ENCODE data around the gene ADARB2.
"Not testable (repeated sequence)": the region's sequence is repeated elsewhere in the genome, so short reads cannot be mapped to it uniquely, and the experiment has no call there.

Gene ADARB2

DNA sequence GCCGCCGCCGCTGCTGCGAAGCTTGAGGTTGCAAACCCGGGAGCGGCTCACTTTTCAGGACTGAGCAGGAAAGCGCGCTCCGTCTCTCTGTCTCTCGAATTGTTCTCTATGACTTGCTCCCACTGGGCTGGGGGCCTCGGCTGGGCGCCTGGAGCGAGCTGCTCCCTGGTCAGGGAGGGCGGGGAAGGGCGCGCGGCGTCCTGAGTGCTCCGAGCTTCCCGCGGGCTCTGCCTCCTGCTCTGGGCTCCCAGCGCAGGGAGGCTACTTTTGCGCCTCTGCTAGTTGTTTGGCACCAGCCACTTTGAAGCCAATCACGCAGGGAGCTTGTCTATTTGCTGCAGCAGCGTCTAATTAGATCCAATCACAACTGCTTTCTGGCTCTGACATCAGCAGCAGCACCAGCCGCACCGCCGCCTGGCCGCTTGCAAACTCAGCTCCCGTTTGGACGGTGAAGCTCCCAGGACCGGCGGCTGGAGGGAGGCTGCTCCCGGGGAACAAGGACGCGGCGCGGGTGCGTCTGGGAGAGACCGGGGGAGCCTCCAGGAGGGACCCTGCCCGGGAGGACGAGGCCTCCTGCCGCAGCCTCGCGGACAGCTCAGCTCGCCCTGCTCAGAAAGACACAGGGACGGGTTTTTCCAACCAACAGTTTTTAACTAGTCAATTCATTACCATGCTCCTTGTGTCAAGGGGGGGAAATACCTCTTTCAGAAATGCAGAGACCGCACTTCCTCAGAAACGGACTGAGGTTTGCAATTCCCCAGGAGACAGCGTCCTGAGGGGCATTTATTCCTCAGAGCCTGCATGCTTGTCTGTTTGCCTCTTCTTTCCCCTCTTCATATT is at the start of gene ADARB2:
TSS of gene ADARB2 (minus strand) at position 304 of the 840 bp plus-strand sequence.
- no peak for DNase-seq

DNA sequence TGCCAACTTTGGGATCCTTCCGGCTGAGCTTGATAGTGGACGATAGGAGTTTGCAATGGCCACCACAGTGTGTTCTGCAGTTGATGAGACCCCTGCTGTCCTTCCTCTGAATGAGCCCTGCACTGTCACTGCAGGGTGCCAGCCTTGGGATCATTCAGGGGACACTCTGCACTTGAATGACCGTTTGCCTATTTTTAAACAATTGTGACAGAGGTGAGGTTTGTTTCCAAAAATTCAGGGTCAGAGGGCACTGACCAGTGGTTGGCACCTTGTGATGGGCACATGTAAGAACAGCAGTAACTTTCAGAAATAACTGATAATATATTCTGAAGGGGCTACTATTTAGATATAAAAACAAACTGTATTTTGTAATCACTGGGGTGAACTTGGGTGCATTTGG is 48.5 kb upstream of the ADARB2 start:
- no peak for DNase-seq

DNA sequence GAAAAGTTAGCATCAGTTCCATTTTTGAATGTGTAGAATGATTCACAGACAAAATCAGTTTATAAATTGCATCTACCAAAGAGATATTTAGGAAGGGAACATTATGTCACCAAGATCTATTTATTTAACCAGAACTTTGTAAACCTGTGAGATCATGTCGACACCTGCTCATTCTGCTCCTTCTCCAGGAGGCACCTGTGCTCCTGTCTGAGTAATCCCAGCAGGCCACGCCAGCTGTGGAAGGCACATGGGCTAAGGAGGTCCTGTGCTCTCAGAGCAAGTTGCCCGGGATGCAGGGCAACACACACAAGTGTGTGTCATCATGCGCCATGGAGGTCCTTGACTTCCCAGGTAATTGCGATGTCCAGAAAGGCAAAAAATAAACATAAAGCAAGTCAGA is 45.5 kb upstream of the ADARB2 start:
- DNase-seq, result no peak

DNA sequence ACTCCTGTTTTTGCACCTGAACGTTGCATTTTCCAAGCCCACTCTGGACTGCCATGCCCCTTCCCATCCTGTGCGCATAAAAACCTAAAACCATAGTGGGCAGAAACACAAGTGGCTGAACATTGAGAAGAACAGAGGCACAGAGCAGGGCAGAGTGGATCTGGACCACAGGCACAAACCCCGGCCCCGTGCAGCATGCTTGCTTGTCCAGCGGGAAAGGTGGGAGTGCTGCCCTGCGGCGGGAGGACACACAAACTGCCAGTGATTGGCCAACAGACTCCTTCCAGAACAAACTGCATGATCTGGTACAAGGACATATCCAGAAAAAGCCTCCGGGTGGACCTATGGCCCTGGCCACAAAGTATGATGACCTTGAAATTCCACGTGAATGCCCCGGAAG is 42.5 kb upstream of the ADARB2 start:
- no peak for DNase-seq

DNA sequence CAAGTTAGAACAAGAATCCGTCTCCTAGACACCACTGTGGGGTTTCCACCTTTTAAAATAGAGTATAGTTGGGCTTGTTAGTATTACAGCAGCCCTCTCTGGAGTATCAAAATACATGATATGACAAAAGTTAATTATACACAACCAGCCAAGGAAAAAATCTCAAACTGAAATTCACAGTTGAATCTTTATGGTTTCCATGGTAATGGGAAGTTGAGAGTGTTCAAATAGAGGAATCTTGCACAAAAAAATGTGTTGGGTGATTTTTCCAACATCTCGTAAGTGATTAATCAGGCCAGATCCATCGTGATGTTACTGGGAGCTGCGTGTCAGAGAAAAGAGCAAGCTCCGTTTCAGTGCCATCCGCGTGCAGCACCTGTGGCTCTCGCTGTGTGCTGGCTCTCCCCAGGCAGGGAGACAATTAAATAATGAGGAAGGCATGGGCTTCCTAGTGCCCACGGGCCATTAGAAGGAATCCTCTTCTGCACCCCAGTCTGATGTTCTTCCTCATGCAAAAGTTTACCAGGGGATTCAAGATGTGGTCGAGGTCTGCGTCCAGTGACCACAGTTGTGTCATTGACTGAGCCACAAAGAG is 41.1 kb upstream of the ADARB2 start:
- DNase-seq, result no peak

DNA sequence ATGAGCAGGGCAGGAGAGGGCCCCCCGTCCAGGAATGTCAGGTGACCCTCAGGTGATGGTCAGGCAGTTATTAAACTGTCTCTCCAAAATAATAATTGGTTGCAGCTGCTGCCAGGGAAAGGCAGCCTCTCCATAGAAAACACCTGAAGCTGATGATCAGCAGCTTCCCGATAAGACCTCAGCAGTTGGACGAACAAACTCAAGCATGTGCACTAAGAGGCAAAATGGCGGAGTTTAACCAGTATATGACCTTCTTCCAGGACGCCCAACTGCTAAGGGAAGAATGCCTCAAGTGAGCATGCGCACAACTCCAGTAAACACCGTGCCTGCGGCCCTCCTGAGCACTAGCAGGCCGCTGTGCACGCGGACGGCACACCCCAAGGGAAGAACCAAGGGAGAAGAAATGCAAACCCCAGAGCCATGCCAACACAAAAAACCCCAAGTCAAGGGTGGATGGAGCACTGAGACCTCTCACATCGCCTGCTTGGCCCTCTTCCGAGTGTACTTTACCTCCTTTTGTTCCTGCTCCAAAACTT is 38.9 kb upstream of the ADARB2 start:
- DNase-seq, result no peak

DNA sequence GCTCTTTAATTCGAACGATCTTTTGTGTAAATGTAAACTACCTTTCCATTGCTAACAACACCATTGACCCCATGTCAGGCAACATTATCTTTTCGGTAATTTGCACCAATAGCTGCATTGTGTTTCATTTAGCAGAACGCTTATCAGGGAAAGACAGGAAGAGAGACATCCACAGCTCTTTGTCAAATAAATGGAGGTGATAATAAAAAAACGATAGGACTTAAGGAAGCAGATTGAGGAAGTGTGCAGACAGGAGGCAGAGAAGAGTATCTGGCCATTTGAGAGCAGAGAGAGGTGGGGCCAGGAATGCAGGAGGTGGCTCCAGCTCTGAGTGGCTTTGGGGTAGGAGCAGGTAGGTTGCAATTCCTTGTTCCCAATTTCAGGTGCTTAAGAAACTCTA is 37.5 kb upstream of the ADARB2 start:
- DNase-seq, result no peak

DNA sequence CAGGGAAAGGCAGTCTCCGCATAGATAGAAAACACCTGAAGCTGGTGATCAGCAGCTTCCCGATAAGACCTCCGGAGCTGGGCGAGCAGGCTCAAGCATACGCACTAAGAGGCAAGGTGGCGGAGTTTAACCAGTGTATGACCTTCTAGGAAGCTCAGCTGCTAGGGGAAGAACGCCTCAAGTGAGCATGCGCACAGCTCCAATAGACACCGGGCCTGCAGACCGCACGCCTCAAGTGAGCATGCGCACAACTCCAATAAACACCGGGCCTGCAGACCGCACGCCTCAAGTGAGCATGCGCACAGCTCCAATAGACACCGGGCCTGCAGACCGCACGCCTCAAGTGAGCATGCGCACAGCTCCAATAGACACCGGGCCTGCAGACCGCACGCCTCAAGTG is 35.9 kb upstream of the ADARB2 start:
- DNase-seq, result not testable (repeated sequence)

DNA sequence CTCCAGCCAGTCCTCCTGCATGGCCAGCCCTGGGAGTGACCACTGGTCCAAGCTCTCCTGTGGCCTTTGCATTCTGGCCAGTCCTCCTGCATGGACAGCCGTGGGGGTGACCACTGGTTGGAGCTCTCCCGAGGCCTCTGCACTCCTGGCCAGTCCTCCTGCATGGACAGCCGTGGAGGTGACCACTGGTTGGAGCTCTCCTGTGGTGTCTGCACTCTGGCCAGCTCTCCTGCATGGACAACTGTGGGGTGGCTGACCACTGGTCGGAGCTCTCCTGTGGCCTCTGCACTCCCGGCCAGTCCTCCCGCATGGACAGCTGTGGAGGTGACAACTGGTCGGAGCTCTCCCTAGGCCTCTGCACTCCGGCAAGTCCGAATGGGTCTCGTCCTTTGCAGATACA is 28.7 kb upstream of the ADARB2 start:
- no peak for DNase-seq

DNA sequence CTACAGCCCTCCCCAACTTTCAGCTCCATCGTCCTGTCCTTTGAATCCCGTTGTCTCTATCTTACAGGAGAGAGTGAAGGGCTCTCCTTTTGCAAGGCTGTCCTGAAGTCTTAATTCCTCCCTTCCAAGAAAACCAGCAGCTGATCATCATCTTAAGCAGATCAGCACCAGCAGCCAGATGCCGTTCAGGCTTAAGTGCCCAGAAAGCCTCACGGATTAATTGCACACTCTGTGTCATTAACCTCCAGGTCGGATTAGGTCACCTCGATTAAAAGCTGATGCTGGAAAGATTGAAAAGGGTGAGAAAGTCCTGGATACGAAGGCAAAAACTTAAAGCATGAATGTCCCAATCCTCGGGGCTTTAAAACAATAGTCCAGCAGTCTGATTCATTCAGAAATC is 24.8 kb upstream of the ADARB2 start:
- no peak for DNase-seq

DNA sequence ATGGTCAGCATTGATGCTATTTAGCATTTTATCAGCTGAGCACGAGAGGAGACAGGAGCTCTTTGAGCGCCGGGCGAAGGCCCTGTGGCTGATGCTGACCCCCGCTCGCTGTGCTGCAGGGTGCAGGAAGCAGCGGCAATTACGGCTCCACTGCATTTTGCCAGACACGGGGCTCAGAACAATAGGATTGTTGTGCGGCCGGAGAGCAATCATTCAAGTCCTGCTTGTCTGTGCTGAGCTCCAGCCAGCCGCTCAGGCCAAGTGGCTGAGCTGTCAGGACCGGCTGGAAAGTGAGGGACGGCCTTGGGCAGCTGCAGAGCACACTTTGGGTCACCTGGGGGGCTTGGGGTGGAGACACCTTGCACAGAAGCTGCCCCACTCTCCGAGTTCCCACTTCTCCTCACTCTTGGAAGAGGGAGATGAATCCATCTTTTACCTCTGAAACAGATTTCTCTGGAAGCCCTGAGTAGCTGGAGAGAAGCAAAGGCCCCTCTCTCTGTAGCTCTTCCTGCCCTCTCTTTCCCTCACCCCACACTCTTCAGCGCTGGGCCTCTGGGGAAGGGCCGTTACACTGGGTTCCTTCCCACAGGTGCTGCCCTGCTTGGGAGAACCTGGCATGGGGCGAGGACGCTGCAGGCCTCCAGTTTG is 17.3 kb upstream of the ADARB2 start:
- no peak for DNase-seq

DNA sequence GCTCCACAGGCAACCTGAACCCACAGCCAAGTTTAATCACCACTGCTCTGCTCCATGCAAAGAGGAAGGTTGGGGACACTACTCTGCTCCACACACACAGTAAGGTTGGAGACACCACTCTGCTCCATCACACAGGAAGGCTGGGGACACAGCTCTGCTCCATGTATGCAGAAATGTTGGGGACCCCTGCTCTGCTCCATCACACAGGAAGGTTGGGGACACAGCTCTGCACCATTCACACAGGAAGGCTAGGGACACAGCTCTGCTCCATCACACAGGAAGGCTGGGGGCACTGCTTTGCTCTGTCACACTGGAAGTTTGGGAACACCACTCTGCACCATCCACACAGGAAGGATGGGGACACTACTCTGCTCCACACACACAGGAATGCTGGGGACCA is 14.8 kb upstream of the ADARB2 start:
- no peak for DNase-seq

DNA sequence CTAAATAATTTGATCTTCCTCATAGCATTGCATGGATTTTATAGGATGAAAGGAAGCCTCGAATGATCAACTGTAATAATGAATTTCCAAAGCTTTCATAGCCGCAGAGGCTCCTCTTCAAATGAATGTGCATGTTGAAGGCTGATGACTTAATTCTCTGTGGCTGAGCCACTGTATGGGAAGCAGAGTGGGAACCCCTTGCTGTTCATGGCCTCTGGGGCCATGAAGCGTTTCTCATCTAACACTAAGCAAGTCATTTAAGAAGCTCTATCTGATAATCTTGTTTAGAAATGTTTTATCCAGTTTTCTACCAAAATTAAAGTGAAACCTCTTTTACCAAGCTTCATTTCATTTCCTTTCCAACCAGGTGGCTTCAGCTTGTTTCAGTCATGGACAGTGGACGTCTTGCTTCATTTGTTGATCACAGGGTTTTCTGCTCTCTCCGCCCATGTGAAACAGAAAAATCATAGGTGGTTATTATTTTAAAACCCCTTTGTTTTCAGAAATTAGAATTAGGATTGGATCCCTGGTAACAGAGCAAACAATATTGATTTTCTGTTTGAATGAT is 10.3 kb upstream of the ADARB2 start:
- DNase-seq, result no peak

DNA sequence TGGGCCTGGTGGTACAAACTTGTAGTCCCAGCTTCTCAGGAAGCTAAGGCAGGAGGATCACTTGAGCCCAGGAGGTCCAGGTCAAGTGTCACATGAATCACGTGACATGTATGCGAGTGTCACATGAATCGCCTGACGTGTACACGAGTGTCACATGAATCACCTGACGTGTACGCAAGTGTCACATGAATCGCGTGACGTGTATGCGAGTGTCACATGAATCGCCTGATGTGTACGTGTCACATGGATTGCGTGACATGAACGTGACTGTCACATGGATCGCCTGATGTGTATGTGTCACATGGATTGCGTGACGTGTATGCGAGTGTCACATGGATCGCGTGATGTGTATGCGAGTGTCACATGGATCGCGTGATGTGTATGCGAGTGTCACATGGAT is 9.5 kb upstream of the ADARB2 start:
- DNase-seq, result no peak

DNA sequence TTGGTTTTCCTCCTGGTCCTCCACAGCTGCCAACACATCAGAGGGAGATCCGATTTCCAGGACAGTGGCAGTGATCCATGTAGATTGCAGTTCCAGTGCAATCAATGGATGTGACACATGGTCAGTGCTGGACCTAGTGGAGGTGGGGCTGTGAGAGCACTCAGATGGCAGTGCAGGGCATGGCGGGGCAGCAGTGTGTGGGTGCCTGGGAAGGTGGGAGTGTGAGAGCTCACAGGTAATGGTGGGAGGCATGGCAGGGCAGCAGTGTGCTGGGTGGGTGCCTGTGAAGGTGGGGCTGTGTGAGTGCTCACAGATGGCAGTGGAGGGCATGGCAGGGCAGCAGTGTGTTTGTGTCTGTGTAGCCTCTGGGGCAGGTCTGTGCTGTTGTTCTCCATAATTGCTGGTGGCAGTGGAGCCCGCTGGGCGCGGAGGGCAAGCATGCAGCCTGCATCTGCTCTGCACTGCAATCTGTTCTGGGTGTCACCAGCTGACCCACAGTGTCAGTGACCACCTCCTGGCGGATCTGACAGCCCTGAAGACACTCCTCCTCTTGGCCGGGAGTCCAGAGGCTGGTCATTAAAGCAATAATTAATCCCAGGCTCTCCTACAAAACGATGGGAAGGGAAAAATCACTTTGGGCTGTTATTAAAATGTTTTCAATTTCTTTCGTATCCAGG is 8.6 kb upstream of the ADARB2 start:
- no peak for DNase-seq

DNA sequence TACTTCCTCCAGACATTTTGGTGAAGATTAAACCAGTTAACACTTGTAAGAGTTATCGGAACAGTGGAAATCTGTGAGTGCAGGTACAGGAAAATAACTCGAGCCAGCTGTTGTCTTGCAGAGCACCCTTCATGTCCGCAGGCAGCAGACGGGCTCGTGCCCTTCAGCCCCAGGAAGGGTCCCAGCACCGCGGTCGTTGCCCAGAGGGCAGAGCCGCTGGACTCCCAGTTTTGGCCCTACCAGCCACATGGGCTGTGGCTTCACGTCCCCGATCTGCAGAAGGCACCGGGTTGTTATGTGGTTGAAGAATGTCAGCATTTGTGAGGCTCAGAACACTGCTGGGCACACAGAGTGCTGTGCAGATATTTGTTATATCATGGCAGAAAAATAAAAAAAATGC is 7.2 kb upstream of the ADARB2 start:
- no peak for DNase-seq

DNA sequence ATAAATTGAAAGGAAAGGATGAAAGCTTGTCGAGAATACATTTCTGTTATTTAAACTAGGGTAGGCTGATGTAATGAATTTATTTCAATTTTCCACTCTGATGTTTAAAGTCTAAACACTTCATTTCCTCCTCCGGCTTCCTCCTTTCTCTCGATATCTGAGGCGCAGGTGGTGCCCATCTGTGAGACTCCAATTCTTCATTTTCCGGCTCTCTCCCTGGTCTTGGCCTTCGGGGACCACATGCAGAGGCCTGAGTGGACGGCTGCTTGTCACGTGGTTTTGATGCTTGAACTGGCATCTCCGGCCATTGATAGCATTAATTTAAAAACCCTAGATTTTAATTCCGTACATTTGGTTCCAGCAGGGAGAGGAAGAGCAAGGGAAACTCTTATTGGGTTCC is 5.8 kb upstream of the ADARB2 start:
- no peak for DNase-seq

DNA sequence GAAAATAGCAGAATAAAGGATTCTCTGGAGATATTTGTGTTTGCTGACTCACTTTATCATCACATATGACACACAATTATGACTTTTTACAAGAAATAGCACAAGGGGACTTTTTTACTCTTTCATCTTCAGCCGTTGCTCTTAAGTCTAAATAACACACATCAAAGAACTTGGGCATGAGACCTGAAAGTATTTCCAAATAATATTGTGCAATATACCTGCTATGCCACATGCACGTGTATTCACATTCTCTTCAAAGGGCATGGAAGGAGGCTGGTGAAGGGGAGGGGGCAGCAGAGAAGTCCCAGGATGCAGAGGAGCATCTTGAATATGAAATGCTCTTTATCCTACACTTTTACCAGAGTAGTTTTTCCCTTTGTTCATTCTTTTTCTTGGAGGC is 4.1 kb upstream of the ADARB2 start:
- no peak for DNase-seq

DNA sequence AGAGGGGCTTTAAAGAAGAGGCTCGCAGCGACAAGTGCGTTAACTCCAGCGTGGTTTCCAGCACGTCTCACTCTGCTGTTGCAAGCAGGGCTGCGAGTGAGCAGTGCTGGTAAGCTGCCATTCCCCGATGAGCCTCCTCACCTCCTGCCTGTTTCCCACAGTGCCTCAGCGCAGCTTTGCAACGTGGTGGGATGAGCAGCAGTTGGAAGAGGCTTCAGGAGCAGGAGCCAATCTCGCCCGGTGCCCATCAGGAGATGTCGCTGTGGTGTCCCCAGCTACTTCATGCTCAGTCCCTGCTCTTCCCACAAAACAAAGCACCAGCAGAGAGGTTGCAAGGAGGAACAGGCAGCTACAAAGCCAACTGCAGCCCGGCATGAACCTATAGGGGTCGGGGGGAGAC is 2.4 kb upstream of the ADARB2 start:
- no peak for DNase-seq

DNA sequence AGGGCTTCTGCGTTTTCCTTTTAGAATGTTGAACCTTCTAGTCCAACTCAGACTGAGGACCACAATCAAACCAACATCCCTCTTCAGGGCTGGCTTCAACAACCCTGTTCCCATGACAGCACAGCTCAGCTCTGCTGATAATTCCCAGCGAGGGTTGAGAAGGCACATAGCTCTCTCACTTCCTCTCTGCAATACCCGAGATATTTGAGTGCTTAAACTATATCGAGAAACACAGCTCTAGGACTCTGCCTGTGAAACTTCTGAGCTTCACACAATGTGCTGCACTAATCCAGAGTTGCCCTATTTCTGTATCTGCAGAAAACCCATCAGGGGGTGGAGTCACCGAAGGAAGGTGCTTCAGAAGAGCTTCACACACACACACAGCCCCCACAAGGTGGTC is 1.6 kb upstream of the ADARB2 start:
- DNase-seq, result no peak

DNA sequence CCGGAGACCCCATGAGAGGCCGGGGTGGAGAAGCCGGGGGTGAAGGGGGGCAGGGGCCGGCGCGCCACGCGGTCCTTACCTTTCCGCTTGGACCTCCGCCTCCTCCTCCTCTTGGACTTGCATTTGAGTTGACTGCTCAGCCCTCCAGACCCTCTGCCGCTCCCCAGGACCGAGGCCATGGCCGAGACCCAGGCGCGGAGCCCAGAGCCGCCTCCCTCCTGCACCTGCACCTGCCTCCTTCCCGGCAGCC is 428 bp downstream of the ADARB2 start:
- no peak for DNase-seq

DNA sequence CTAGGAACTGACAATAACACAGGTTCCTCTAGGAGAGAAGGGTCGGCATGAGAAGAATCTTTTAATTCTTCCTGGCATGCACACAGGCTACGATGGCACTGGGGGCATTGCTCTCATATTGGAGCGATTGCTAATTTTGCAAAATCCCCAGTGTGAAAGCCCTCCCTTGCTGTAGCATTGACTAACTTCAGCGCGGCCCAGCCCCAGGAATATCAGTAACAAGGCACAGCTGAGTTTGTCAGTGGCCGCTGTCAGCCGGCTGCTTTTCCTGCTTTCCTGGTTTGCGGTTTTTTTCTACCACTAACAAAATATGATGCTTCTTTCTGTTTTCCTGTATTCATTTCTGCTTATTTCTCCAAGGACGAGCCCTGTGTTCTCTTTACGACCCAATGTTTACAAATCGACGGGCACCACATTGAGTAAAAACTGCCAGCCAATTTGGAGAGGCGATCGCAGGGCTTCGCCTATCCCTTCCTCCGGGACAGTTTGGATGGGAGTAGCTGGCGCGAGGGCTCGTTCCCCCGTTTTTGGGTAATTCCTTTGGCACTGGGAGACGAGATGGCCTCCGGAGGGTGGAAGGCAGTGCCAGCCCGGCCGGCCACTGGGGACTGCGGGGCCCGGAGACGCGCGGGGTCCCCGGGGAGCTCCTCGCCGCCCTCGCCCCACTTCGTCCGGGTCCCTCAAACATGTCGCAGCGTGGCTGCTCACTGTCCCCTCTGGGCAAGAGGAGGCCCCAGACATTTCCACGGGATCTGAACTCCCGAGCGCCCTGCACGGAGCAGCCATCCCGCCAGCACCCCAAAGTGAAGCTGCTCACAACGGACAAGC is 967 bp downstream of the ADARB2 start:
- DNase-seq, result no peak

DNA sequence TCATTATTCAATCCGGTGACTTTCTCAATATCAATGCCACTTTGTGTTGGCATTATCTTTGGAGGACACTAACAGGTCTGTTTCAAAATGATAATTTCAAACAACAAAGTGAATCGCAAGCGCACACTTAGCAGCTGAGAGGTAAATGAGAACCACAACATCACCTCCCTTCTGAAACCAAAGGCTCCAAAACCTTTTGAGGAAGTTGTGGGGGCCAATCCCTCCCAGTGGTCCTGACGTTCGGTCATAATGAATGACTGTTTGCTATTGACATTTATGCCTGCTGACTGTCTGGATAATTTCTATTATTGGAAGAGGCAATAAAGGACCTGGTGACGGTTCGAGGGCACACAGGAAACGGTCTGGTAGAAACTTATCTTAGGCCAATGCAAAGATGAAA is 1.8 kb downstream of the ADARB2 start:
- no peak for DNase-seq
